H1 (cell line): ENCODE data around the gene DMWD. TPM values are rescaled to one million over a fixed set of nuclear protein-coding genes. Genes with fewer than 3 reads are reported as not detected.

Source experiments
- CTCF ChIA-PET: fragments of 300-600 bp; sonication (Branson Sonifier 250); formaldehyde crosslinking; loops from one replicate; lab custom pipeline; 2021; ENCODE audit not compliant: partially characterized antibody; lab: Charles Lee
- POLR2A ChIA-PET: fragments of 300-600 bp; sonication (Branson Sonifier 250); formaldehyde crosslinking; loops from one replicate; lab custom pipeline; 2021; ENCODE audit warnings: inconsistent platforms; ENCODE audit not compliant: partially characterized antibody; lab: Charles Lee
- DNase-seq, 2 experiments: peaks; one replicate each; pipeline versions ENCODE4 v3.0.0 to v3.0.0-alpha.2; 2010 to 2022; ENCODE audit warnings: low spot score in 2 of 2, low read depth in 1 of 2, mixed read lengths in 1 of 2
- FAIRE-seq: peaks from 2 replicates; lab custom pipeline; 2011; peaks lifted over from hg19 to GRCh38; lab: Jason Lieb, UNC
- H2AFZ ChIP-seq: 2 replicates; pipeline ENCODE4 v1.8.1; 2012; ENCODE audit warnings: low read length, inconsistent platforms
- H2AK5ac ChIP-seq: 2 replicates; pipeline ENCODE4 v1.6.1; 2013; ENCODE audit warnings: low read depth, low read length
- H2BK120ac ChIP-seq: replicated peaks from 2 replicates; pipeline ENCODE3; 2013; ENCODE audit warnings: low read depth, low read length, inconsistent platforms
- H2BK12ac ChIP-seq: 2 replicates; pipeline ENCODE4 v1.6.1; 2013; ENCODE audit warnings: low read depth, low read length
- H2BK15ac ChIP-seq: 2 replicates; pipeline ENCODE4 v1.6.1; 2013; ENCODE audit warnings: low read length
- H2BK20ac ChIP-seq: 2 replicates; pipeline ENCODE4 v1.6.1; 2013; ENCODE audit warnings: low read length
- H2BK5ac ChIP-seq: 2 replicates; pipeline ENCODE4 v1.6.1; 2013; ENCODE audit warnings: low read depth, low read length
- H3K14ac ChIP-seq: 2 replicates; pipeline ENCODE4 v1.6.1; 2013; ENCODE audit warnings: inconsistent platforms; ENCODE audit not compliant: insufficient read length
- H3K18ac ChIP-seq: 2 replicates; pipeline ENCODE4 v1.6.1; 2013; ENCODE audit warnings: low read length; ENCODE audit errors: extremely low read depth
- H3K23ac ChIP-seq: 2 replicates; pipeline ENCODE4 v1.6.1; 2013; ENCODE audit warnings: inconsistent platforms; ENCODE audit not compliant: insufficient read length
- H3K23me2 ChIP-seq: 2 replicates; pipeline ENCODE4 v1.6.1; 2013; ENCODE audit warnings: low read depth, low read length
- H3K27ac ChIP-seq: 2 replicates; pipeline ENCODE4 v1.6.1; 2011; ENCODE audit warnings: low read depth, low read length, inconsistent platforms
- H3K27me3 ChIP-seq, 4 experiments: replicated peaks in 1 of 4; 1 replicate in 1 of 4; 2 replicates in 3 of 4; pipeline versions ENCODE4 v1.6.1 to v1.8.1; 2011 to 2013; ENCODE audit warnings: low read length in 3 of 4, mild to moderate bottlenecking in 3 of 4, inconsistent platforms in 2 of 4, mixed read lengths in 2 of 4, moderate library complexity in 1 of 4; ENCODE audit not compliant: control insufficient read depth in 3 of 4, insufficient read depth in 3 of 4; ENCODE audit errors: extremely low read depth in 1 of 4
- H3K36me3 ChIP-seq, 4 experiments: 2 replicates each; pipeline versions ENCODE4 v1.6.1 to v1.8.1; 2011 to 2013; ENCODE audit warnings: mild to moderate bottlenecking in 4 of 4, low read length in 3 of 4, moderate library complexity in 2 of 4, control low read depth in 1 of 4, inconsistent platforms in 1 of 4; ENCODE audit not compliant: insufficient read depth in 4 of 4, control insufficient read depth in 2 of 4
- H3K4ac ChIP-seq: replicated peaks from 2 replicates; pipeline ENCODE3; 2013; ENCODE audit warnings: low read length, low read depth, mixed read lengths, inconsistent platforms; ENCODE audit not compliant: insufficient read length
- H3K4me1 ChIP-seq, 4 experiments: replicated peaks in 1 of 4; 1 replicate in 1 of 4; 2 replicates in 3 of 4; pipeline versions ENCODE4 v1.6.1 to v1.8.1; 2011 to 2013; ENCODE audit warnings: low read length in 3 of 4, inconsistent platforms in 2 of 4, mixed read lengths in 1 of 4; ENCODE audit not compliant: insufficient read depth in 4 of 4, control insufficient read depth in 3 of 4
- H3K4me2 ChIP-seq, 2 experiments: 2 replicates each; pipeline versions ENCODE4 v1.6.1 to v1.8.1; 2011 to 2013; ENCODE audit warnings: low read depth in 2 of 2, low read length in 2 of 2, control low read depth in 1 of 2, inconsistent platforms in 1 of 2, mild to moderate bottlenecking in 1 of 2; ENCODE audit not compliant: insufficient read depth in 1 of 2
- H3K4me3 ChIP-seq, 4 experiments: fragments of 200-600, 300-600 bp in 1 of 4; sonication (generic), shearing (Covaris generic), sonication (Bioruptor Twin) in 1 of 4; 2 replicates each; pipeline versions ENCODE4 v1.5.1 to v1.8.1; 2011 to 2016; ENCODE audit warnings: low read length in 4 of 4, low read depth in 3 of 4, control low read depth in 2 of 4, inconsistent platforms in 2 of 4, mild to moderate bottlenecking in 2 of 4, mixed read lengths in 1 of 4, moderate library complexity in 1 of 4; ENCODE audit not compliant: insufficient read depth in 2 of 4; ENCODE audit errors: extremely low read depth in 1 of 4
- H3K56ac ChIP-seq: replicated peaks from 2 replicates; pipeline ENCODE3; 2013; ENCODE audit warnings: low read depth, mild to moderate bottlenecking, mixed read lengths, low read length, inconsistent platforms; ENCODE audit not compliant: insufficient read length
- H3K79me1 ChIP-seq: 2 replicates; pipeline ENCODE4 v1.6.1; 2013; ENCODE audit warnings: low read depth, low read length, control low read depth
- H3K79me2 ChIP-seq, 2 experiments: 2 replicates each; pipeline versions ENCODE4 v1.6.1 to v1.8.1; 2012 to 2013; ENCODE audit warnings: low read length in 2 of 2, mild to moderate bottlenecking in 2 of 2, inconsistent platforms in 1 of 2; ENCODE audit not compliant: insufficient read depth in 2 of 2, control insufficient read depth in 1 of 2
- H3K9ac ChIP-seq, 4 experiments: replicated peaks in 1 of 4; 1 replicate in 1 of 4; 2 replicates in 3 of 4; pipeline versions ENCODE4 v1.6.1 to v1.8.1; 2011 to 2013; ENCODE audit warnings: low read depth in 3 of 4, low read length in 3 of 4, control low read depth in 2 of 4, mild to moderate bottlenecking in 2 of 4, moderate library complexity in 2 of 4, inconsistent platforms in 1 of 4; ENCODE audit errors: extremely low read depth in 1 of 4
- H3K9me3 ChIP-seq, 2 experiments: 2 replicates each; pipeline versions ENCODE4 v1.6.1 to v1.8.1; 2012 to 2013; ENCODE audit warnings: mild to moderate bottlenecking in 2 of 2, moderate library complexity in 2 of 2, control low read depth in 1 of 2, inconsistent platforms in 1 of 2, low read depth in 1 of 2, low read length in 1 of 2, mixed read lengths in 1 of 2; ENCODE audit not compliant: insufficient read depth in 2 of 2
- H4K20me1 ChIP-seq, 2 experiments: replicated peaks in 1 of 2; 2 replicates each; pipeline versions ENCODE3 to v1.8.1; 2011 to 2013; ENCODE audit warnings: inconsistent platforms in 2 of 2, low read length in 2 of 2, mild to moderate bottlenecking in 1 of 2; ENCODE audit not compliant: insufficient read depth in 2 of 2, control insufficient read depth in 1 of 2
- H4K5ac ChIP-seq: 2 replicates; pipeline ENCODE4 v1.6.1; 2013; ENCODE audit warnings: low read length, low read depth, mixed read lengths, inconsistent platforms; ENCODE audit not compliant: insufficient read length
- H4K8ac ChIP-seq: 2 replicates; pipeline ENCODE4 v1.8.0; 2013; ENCODE audit warnings: mild to moderate bottlenecking, moderate library complexity, low read length, inconsistent platforms; ENCODE audit not compliant: insufficient read depth; ENCODE audit errors: extremely low read depth
- H4K91ac ChIP-seq: replicated peaks from 2 replicates; pipeline ENCODE3; 2013; ENCODE audit warnings: low read length, mixed read lengths, inconsistent platforms; ENCODE audit not compliant: insufficient read length
- BRCA1 ChIP-seq: IDR thresholded peaks from 2 replicates; pipeline ENCODE4 v1.6.1; 2012; ENCODE audit warnings: low read depth, low read length, improper control_type of control experiment
- E2F6 ChIP-seq: IDR thresholded peaks from 2 replicates; pipeline ENCODE4 v1.6.1; 2012; ENCODE audit warnings: inconsistent platforms
- EZH2 ChIP-seq: fragments of 200-600 bp; sonication (generic); IDR thresholded peaks from 2 replicates; pipeline ENCODE4 v1.7.1; 2012; ENCODE audit warnings: low read depth, mild to moderate bottlenecking, moderate library complexity, low read length, inconsistent platforms; ENCODE audit not compliant: severe bottlenecking
- JUND ChIP-seq: IDR thresholded peaks from 2 replicates; pipeline ENCODE4 v1.6.1; 2011; ENCODE audit warnings: mild to moderate bottlenecking, improper control_type of control experiment, low read length
- MAX ChIP-seq: IDR thresholded peaks from 2 replicates; pipeline ENCODE4 v1.6.1; 2012; ENCODE audit warnings: inconsistent platforms
- NANOG ChIP-seq: IDR thresholded peaks from 2 replicates; pipeline ENCODE4 v1.6.1; 2011; ENCODE audit warnings: low read length, low read depth, mild to moderate bottlenecking, inconsistent platforms; ENCODE audit not compliant: insufficient read depth, poor library complexity, severe bottlenecking
- NRF1 ChIP-seq: IDR thresholded peaks from 2 replicates; pipeline ENCODE4 v1.6.1; 2011; ENCODE audit warnings: mild to moderate bottlenecking, low read depth, low read length, improper control_type of control experiment
- RAD21 ChIP-seq, 2 experiments: IDR thresholded peaks in 1 of 2; conservative IDR thresholded peaks in 1 of 2; 2 replicates each; pipeline ENCODE4 v1.6.1; 2011; ENCODE audit warnings: low read depth in 2 of 2, low read length in 2 of 2, improper control_type of control experiment in 1 of 2, inconsistent platforms in 1 of 2, mild to moderate bottlenecking in 1 of 2, moderate library complexity in 1 of 2
- RNF2 ChIP-seq: fragments of 200-900, 300-1000 bp; sonication (generic); IDR thresholded peaks from 2 replicates; pipeline ENCODE4 v1.7.1; 2016; ENCODE audit warnings: borderline replicate concordance, low read depth, mild to moderate bottlenecking, antibody characterized with exemption, low read length; ENCODE audit not compliant: poor library complexity, severe bottlenecking; ENCODE audit errors: missing control alignments
- SAP30 ChIP-seq: fragments of 300-600 bp; sonication (generic); IDR thresholded peaks from 2 replicates; pipeline ENCODE4 v1.7.1; 2012; ENCODE audit warnings: low read length, moderate library complexity, mild to moderate bottlenecking, inconsistent platforms; ENCODE audit not compliant: insufficient read depth, insufficient replicate concordance
- SP1 ChIP-seq: IDR thresholded peaks from 2 replicates; pipeline ENCODE4 v1.6.1; 2011; ENCODE audit warnings: low read depth, low read length
- TAF1 ChIP-seq: IDR thresholded peaks from 2 replicates; pipeline ENCODE4 v1.6.1; 2011; ENCODE audit warnings: mild to moderate bottlenecking, low read depth, low read length
- WGBS, 2 experiments: shearing (Covaris generic) in 1 of 2; methylation state at CpG; one replicate each; pipeline versions ENCODE4 v1.1.6 to v1.1.7; 2013 to 2015; ENCODE audit warnings: low lambda C conversion rate in 2 of 2, mixed read lengths in 2 of 2, inconsistent platforms in 1 of 2, low coverage in 1 of 2, missing lambda C conversion rate in 1 of 2; ENCODE audit not compliant: insufficient replicate concordance in 2 of 2, insufficient coverage in 1 of 2, insufficient read length in 1 of 2; ENCODE audit errors: extremely low coverage in 1 of 2, missing lambda C conversion rate in 1 of 2; 5-methylcytosine and 5-hydroxymethylcytosine counted together
- polyA plus RNA-seq, 7 experiments: library from polyadenylated mRNA; depleted of rRNA in 3 of 7; stranded (reverse) in 5 of 7; unstranded in 2 of 7; fragments of >200 nt in 5 of 7; fragments of 200-250 nt in 2 of 7; gene quantifications; 1 replicate in 5 of 7; 2 replicates in 1 of 7; 4 replicates in 1 of 7; pipeline versions ENCODE4 v1.2.1 to v1.2.3, GENCODE V29; 2011 to 2013; ENCODE audit warnings: missing spikeins in 2 of 7, mixed read lengths in 2 of 7
- total RNA-seq: library from RNA; stranded (reverse); fragmentation: NEBNext Ultra II Directional; extraction: Animal tissue kit (Norgen Biotek cat#: 25700); gene quantifications from 2 replicates; pipeline ENCODE4 v1.2.1, GENCODE V29; 2021

Gene DMWD
- total and polyA plus RNA-seq, 2 of the 8 experiments (the other 6 are each of a cell fraction or from before 2014, with no cell fraction given), result 13.6 to 41.0 TPM

GRCh38 chr19:45742969-45743368, 49.7 kb downstream of the DMWD start:
- Histone ChIP-seq H3K14ac (no peak overlapping the region), H3K4me2 (no peak overlapping the region), H2AK5ac (no peak overlapping the region), H3K18ac (no peak overlapping the region), H3K4ac (no peak overlapping the region), H3K9ac (no peak overlapping the region), H3K36me3 (no peaks in the 10 kb centered on the region), H2AFZ (no peak overlapping the region), H3K79me1 (no peaks in the 10 kb centered on the region), H4K8ac (no peak overlapping the region), H3K23me2 (no peaks in the 10 kb centered on the region), H3K23ac (no peak overlapping the region), H3K79me2 (no peaks in the 10 kb centered on the region), H3K27me3 (no peaks in the 10 kb centered on the region; a peak in 1 of 7 replicates), H4K5ac (no peak overlapping the region), H3K27ac (no peak overlapping the region), H2BK15ac (no peak overlapping the region), H2BK120ac (no peak overlapping the region), H4K91ac (no peak overlapping the region), H3K9me3 (no peaks in the 10 kb centered on the region), H2BK5ac (no peak overlapping the region), H2BK12ac (no peak overlapping the region), H3K4me3 (no peak overlapping the region), H2BK20ac (no peak overlapping the region), H4K20me1 (no peaks in the 10 kb centered on the region), H3K4me1 (no peaks in the 10 kb centered on the region), H3K56ac (no peak overlapping the region)
- 74% methylated on average over 4 of the region's 4 CpGs; no CpG with 5 or more reads in 1 of the 2 experiments for WGBS, 2 experiments
- no peak for DNase-seq
- ChIA-PET CTCF (interaction anchor here (0.6 to 2.0 kb wide), 5 partner anchors 11 to 460 kb away, joined by 3 to 10 read pairs (median 3); partner anchors contain the start of gene SIX5), POLR2A (interaction anchor here (0.9 to 2.3 kb wide), 5 partner anchors 9 to 33 kb away, joined by 3 to 10 read pairs (median 5); no protein-coding TSS in a partner anchor)
- no peak for FAIRE-seq
- TF ChIP-seq TAF1, result no peak
- no peak for TF ChIP-seq NRF1
- no peak for TF ChIP-seq JUND
- no peak for TF ChIP-seq E2F6
- no peak for TF ChIP-seq SP1
- TF ChIP-seq EZH2, result no peak
- no peak for TF ChIP-seq BRCA1
- TF ChIP-seq NANOG, result no peak
- TF ChIP-seq RNF2, result no peak
- no peak for TF ChIP-seq MAX
- no peak for TF ChIP-seq RAD21 (IDR thresholded peaks at IDR 0.05 in 1 of 2, conservative IDR thresholded peaks at IDR 0.05 in 1 of 2; ENCODE audit: low read depth in 2 of 2, low read length in 2 of 2)
- no peak for TF ChIP-seq SAP30
